RWPE1 (cell line): ENCODE data around the gene PTGDS.

Experiments
- CTCF ChIA-PET: fragments of 350-600 bp; sonication (Branson Sonifier 250); formaldehyde crosslinking; extraction: SDS; loops from one replicate; lab custom pipeline; 2021; lab: Yijun Ruan, JAX
- POLR2A ChIA-PET: fragments of 400-600 bp; formaldehyde crosslinking; extraction: SDS; loops from one replicate; lab custom pipeline; 2020; ENCODE audit warnings: antibody characterized with exemption; ENCODE audit not compliant: low non-redundant PET; lab: Yijun Ruan, JAX
- DNase-seq: peaks from one replicate; pipeline ENCODE4 v3.0.0; 2012; ENCODE audit warnings: low spot score
- H3K27ac ChIP-seq: fragments of 450-650 bp; 2 replicates; pipeline ENCODE4 v1.5.1; 2017
- CTCF ChIP-seq: fragments of 450-650 bp; conservative IDR thresholded peaks from 2 replicates; pipeline ENCODE4 v1.5.1; 2017; ENCODE audit warnings: low read depth, mild to moderate bottlenecking

PTGDS gene

GRCh38 chr9:137007816-137008270 is 30.5 kb downstream of the PTGDS start:
- TF ChIP-seq CTCF: no peak
- H3K27ac ChIP-seq: peak overlapping the region; percentile 2; the same call in 1 of the 2 replicates
- ChIA-PET POLR2A (no interaction called here), CTCF (interaction anchor here (0.5 to 1.9 kb wide), 4 partner anchors 18 to 56 kb away, joined by 3 to 6 read pairs (median 6); partner anchors contain the start of gene NPDC1)
- no peak for DNase-seq

- CTCF ChIA-PET: interaction anchor here (1.0 to 1.9 kb wide), 2 partner anchors 21 to 56 kb away, joined by 5 to 6 read pairs; no protein-coding TSS in a partner anchor
- no peak for DNase-seq
- POLR2A ChIA-PET: no interaction called here
- H3K27ac ChIP-seq: no peak overlapping the region
- no peak for TF ChIP-seq CTCF
These were observed 31.0 kb downstream of the PTGDS start for GRCh38 chr9:137008312-137008711.

GRCh38 chr9:137009217-137009616 is 31.9 kb downstream of the PTGDS start:
- H3K27ac ChIP-seq: no peak overlapping the region
- ChIA-PET POLR2A (no interaction called here), CTCF (interaction anchor here (0.9 kb wide), 1 partner anchor 20 kb away, joined by 3 read pairs; no protein-coding TSS in a partner anchor)
- no peak for TF ChIP-seq CTCF
- no peak for DNase-seq

GRCh38 chr9:137009938-137010732 is 32.8 kb downstream of the PTGDS start:
- CTCF ChIA-PET: interaction anchor here (0.7 to 0.9 kb wide), 2 partner anchors 19 to 25 kb away, joined by 3 read pairs; no protein-coding TSS in a partner anchor
- POLR2A ChIA-PET: no interaction called here
- TF ChIP-seq CTCF: no peak

GRCh38 chr9:137011156-137011555 is 33.9 kb downstream of the PTGDS start:
- no peak overlapping the region for H3K27ac ChIP-seq
- DNase-seq: no peak
- no peak for TF ChIP-seq CTCF
- ChIA-PET POLR2A (no interaction called here), CTCF (interaction anchor here (1.5 to 1.8 kb wide), 2 partner anchors 18 to 24 kb away, joined by 4 to 8 read pairs; no protein-coding TSS in a partner anchor)

More at GRCh38 chr9:137009938-137010732, 32.8 kb downstream of the PTGDS start:
- H3K27ac ChIP-seq: no peak overlapping the region
- DNase-seq: no peak

- POLR2A ChIA-PET: no interaction called here
These were observed 34.8 kb downstream of the PTGDS start for GRCh38 chr9:137011907-137012675.

More at GRCh38 chr9:137011907-137012675, 34.8 kb downstream of the PTGDS start:
- CTCF ChIA-PET: interaction anchor here (1.5 to 1.8 kb wide), 2 partner anchors 17 to 23 kb away, joined by 4 to 8 read pairs; no protein-coding TSS in a partner anchor
- no peak overlapping the region for H3K27ac ChIP-seq
- TF ChIP-seq CTCF: no peak
- DNase-seq: no peak
